ENCODE data around the gene AARS1.
"Not testable (repeated sequence)": the region's sequence is repeated elsewhere in the genome, so short reads cannot be mapped to it uniquely, and the experiment has no call there.

DNA sequence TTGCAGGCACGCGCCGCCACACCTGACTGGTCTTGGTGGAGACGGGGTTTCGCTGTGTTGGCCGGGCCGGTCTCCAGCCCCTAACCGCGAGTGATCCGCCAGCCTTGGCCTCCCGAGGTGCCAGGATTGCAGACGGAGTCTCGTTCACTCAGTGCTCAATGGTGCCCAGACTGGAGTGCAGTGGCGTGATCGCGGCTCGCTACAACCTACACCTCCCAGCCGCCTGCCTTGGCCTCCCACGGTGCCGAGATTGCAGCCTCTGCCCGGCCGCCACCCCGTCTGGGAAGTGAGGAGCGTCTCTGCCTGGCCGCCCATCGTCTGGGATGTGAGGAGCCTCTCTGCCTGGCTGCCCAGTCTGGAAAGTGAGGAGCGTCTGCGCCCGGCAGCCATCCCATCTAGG, 85.3 kb downstream of the AARS1 start:
- TF ChIP-seq, protein P1, sequence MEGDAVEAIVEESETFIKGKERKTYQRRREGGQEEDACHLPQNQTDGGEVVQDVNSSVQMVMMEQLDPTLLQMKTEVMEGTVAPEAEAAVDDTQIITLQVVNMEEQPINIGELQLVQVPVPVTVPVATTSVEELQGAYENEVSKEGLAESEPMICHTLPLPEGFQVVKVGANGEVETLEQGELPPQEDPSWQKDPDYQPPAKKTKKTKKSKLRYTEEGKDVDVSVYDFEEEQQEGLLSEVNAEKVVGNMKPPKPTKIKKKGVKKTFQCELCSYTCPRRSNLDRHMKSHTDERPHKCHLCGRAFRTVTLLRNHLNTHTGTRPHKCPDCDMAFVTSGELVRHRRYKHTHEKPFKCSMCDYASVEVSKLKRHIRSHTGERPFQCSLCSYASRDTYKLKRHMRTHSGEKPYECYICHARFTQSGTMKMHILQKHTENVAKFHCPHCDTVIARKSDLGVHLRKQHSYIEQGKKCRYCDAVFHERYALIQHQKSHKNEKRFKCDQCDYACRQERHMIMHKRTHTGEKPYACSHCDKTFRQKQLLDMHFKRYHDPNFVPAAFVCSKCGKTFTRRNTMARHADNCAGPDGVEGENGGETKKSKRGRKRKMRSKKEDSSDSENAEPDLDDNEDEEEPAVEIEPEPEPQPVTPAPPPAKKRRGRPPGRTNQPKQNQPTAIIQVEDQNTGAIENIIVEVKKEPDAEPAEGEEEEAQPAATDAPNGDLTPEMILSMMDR (IDR thresholded peaks at IDR 0.05), result not testable (repeated sequence)
- not testable (repeated sequence) for TF ChIP-seq POLR2A, EP300 (IDR thresholded peaks at IDR 0.05)

Data from gastroesophageal sphincter (tissue), 3 donors.